ENCODE results near the gene FAM227B.
"Not testable (repeated sequence)": the region's sequence is repeated elsewhere in the genome, so short reads cannot be mapped to it uniquely, and the experiment has no call there.

FAM227B gene

GRCh38 chr15:49492830-49493229 lies 127.8 kb downstream of the FAM227B start:
- no peak for DNase-seq

GRCh38 chr15:49492151-49492550 lies 128.5 kb downstream of the FAM227B start:
- no peak for DNase-seq

- DNase-seq = no peak
These were observed 129.7 kb downstream of the FAM227B start for GRCh38 chr15:49490966-49491365.

GRCh38 chr15:49485401-49485800 lies 135.2 kb downstream of the FAM227B start:
- not testable (repeated sequence) for DNase-seq

GRCh38 chr15:49478982-49479381 lies 141.6 kb downstream of the FAM227B start:
- DNase-seq = not testable (repeated sequence)

- not testable (repeated sequence) for DNase-seq
These were observed 142.6 kb downstream of the FAM227B start for GRCh38 chr15:49478021-49478420.

GRCh38 chr15:49473031-49473430 lies 147.6 kb downstream of the FAM227B start:
- no peak for DNase-seq

GRCh38 chr15:49472338-49472737 lies 148.3 kb downstream of the FAM227B start:
- no peak for DNase-seq

- DNase-seq = no peak
These were observed 148.9 kb downstream of the FAM227B start for GRCh38 chr15:49471733-49472132.

GRCh38 chr15:49471248-49471647 lies 149.4 kb downstream of the FAM227B start:
- DNase-seq = not testable (repeated sequence)

- no peak for DNase-seq
These were observed 152.2 kb downstream of the FAM227B start for GRCh38 chr15:49468481-49468839.

- DNase-seq = no peak
These were observed 152.7 kb downstream of the FAM227B start for GRCh38 chr15:49467746-49468480.

- DNase-seq = no peak
These were observed 154.5 kb downstream of the FAM227B start for GRCh38 chr15:49466119-49466518.

GRCh38 chr15:49464522-49464921 lies 156.1 kb downstream of the FAM227B start:
- no peak for DNase-seq

- no peak for DNase-seq
These were observed 158.3 kb downstream of the FAM227B start for GRCh38 chr15:49462232-49462844.

GRCh38 chr15:49460411-49460941 lies 160.1 kb downstream of the FAM227B start:
- DNase-seq = no peak

- DNase-seq = no peak
These were observed 162.5 kb downstream of the FAM227B start for GRCh38 chr15:49458145-49458544.

- DNase-seq = no peak
These were observed 164.5 kb downstream of the FAM227B start for GRCh38 chr15:49456166-49456565.

- DNase-seq = no peak
These were observed 168.0 kb downstream of the FAM227B start for GRCh38 chr15:49452595-49452994.

GRCh38 chr15:49441816-49442215 lies 178.8 kb downstream of the FAM227B start:
- no peak for DNase-seq

GRCh38 chr15:49441356-49441755 lies 179.3 kb downstream of the FAM227B start:
- DNase-seq = no peak

GRCh38 chr15:49439678-49440395 lies 180.8 kb downstream of the FAM227B start:
- DNase-seq = no peak

- no peak for DNase-seq
These were observed 181.5 kb downstream of the FAM227B start for GRCh38 chr15:49438962-49439631.

Data from DMS153 (cell line).